HCT116 (cell line): ENCODE results near the gene FBXW8. TPM values are rescaled to one million over a fixed set of nuclear protein-coding genes. Genes with fewer than 3 reads are reported as not detected.

Experiments
- ATAC-seq: fragments of 200-7000 bp; cut with Tn5 transposase; 2 replicates; pipeline ENCODE4 v1.9.1; 2020; ENCODE audit warnings: mild to moderate bottlenecking, moderate library complexity
- BruUV-seq: library from RNA; stranded (reverse); fragments of 400-500 nt; replicated peaks from 2 replicates; lab custom pipeline; 2021; lab: Mats Ljungman, UMichigan
- CTCF ChIA-PET: fragments of 300-600 bp; sonication (Branson Sonifier 250); formaldehyde crosslinking; loops from one replicate; lab custom pipeline; 2021; ENCODE audit warnings: antibody characterized with exemption; lab: Charles Lee
- POLR2A ChIA-PET: fragments of 300-600, 350-600 bp; sonication (Branson Sonifier 250); formaldehyde crosslinking; loops from one replicate; lab custom pipeline; 2021; ENCODE audit warnings: antibody characterized with exemption; lab: Charles Lee
- RAD21 ChIA-PET, 2 experiments: fragments of 300-600 bp; sonication (Branson Sonifier 250); formaldehyde crosslinking; loops; one replicate each; lab custom pipeline; 2023; ENCODE audit warnings: low total read pairs in 2 of 2; ENCODE audit not compliant: uncharacterized antibody in 2 of 2, unreplicated experiment in 2 of 2, low non-redundant PET in 1 of 2; lab: Charles Lee
- DNase-seq: peaks from one replicate; pipeline ENCODE4 v3.0.0-alpha.2; 2010; ENCODE audit warnings: low read depth, low spot score
- H2AFZ ChIP-seq: fragments of 200-600 bp; shearing (Covaris generic), sonication (generic); 2 replicates; pipeline ENCODE4 v1.6.1; 2017; ENCODE audit warnings: low read depth, mixed run types, mixed read lengths, antibody characterized with exemption, low read length; ENCODE audit not compliant: poor library complexity, severe bottlenecking
- H3K27ac ChIP-seq: 2 replicates; pipeline ENCODE4 v1.5.1; 2012; ENCODE audit warnings: low read depth, low read length
- H3K27me3 ChIP-seq: fragments of 200-600 bp; sonication (generic); 2 replicates; pipeline ENCODE4 v1.6.1; 2016; ENCODE audit warnings: mixed run types, low read length, mixed read lengths; ENCODE audit not compliant: insufficient read depth
- H3K36me3 ChIP-seq, 2 experiments: fragments of 200-500 bp in 1 of 2; fragments of 200-600 bp in 1 of 2; sonication (Bioruptor generic) in 1 of 2; sonication (generic) in 1 of 2; 2 replicates each; pipeline versions ENCODE4 v1.5.1 to v1.6.1; 2014 to 2016; ENCODE audit warnings: low read length in 2 of 2, inconsistent platforms in 1 of 2, mixed read lengths in 1 of 2, mixed run types in 1 of 2; ENCODE audit not compliant: insufficient read depth in 2 of 2, control insufficient read depth in 1 of 2
- H3K4me1 ChIP-seq, 2 experiments: fragments of 200-600 bp in 1 of 2; sonication (generic) in 1 of 2; 2 replicates each; pipeline versions ENCODE4 v1.5.1 to v1.6.1; 2012 to 2017; ENCODE audit warnings: low read length in 2 of 2, inconsistent platforms in 1 of 2, mild to moderate bottlenecking in 1 of 2, mixed read lengths in 1 of 2, mixed run types in 1 of 2, moderate library complexity in 1 of 2; ENCODE audit not compliant: insufficient read depth in 2 of 2, control insufficient read depth in 1 of 2
- H3K4me2 ChIP-seq: fragments of 200-600 bp; sonication (generic); 2 replicates; pipeline ENCODE4 v1.6.1; 2017; ENCODE audit warnings: mixed run types, low read length, mixed read lengths
- H3K4me3 ChIP-seq, 2 experiments: fragments of 200-600 bp in 1 of 2; sonication (generic) in 1 of 2; replicated peaks in 1 of 2; 2 replicates each; pipeline ENCODE4 v1.5.1; 2011 to 2016; ENCODE audit warnings: low read length in 2 of 2, control low read depth in 1 of 2, low read depth in 1 of 2, mild to moderate bottlenecking in 1 of 2, mixed read lengths in 1 of 2, mixed run types in 1 of 2
- H3K79me2 ChIP-seq: fragments of 200-600 bp; sonication (generic); 2 replicates; pipeline ENCODE4 v1.6.1; 2017; ENCODE audit warnings: mild to moderate bottlenecking, mixed run types, low read length, moderate library complexity, mixed read lengths; ENCODE audit not compliant: insufficient read depth
- H3K9ac ChIP-seq: fragments of 200-600 bp; sonication (generic); 2 replicates; pipeline ENCODE4 v1.6.1; 2016; ENCODE audit warnings: low read length, mixed read lengths
- H3K9me2 ChIP-seq: fragments of 200-600 bp; sonication (generic), shearing (Covaris generic); 2 replicates; pipeline ENCODE4 v1.6.1; 2017; ENCODE audit warnings: mixed run types, mild to moderate bottlenecking, moderate library complexity; ENCODE audit not compliant: insufficient read depth
- H3K9me3 ChIP-seq, 2 experiments: fragments of 200-500 bp in 1 of 2; fragments of 200-600 bp in 1 of 2; sonication (Bioruptor generic) in 1 of 2; sonication (generic) in 1 of 2; 2 replicates each; pipeline ENCODE4 v1.6.1; 2014 to 2017; ENCODE audit warnings: low read length in 2 of 2, mixed read lengths in 2 of 2, inconsistent platforms in 1 of 2, low read depth in 1 of 2, mild to moderate bottlenecking in 1 of 2, mixed run types in 1 of 2, moderate library complexity in 1 of 2; ENCODE audit not compliant: control insufficient read depth in 1 of 2, insufficient read depth in 1 of 2
- H4K20me1 ChIP-seq: fragments of 200-600 bp; sonication (generic), shearing (Covaris generic); 2 replicates; pipeline ENCODE4 v1.6.1; 2017; ENCODE audit warnings: mixed run types, mild to moderate bottlenecking, moderate library complexity; ENCODE audit not compliant: insufficient read depth
- CEBPB ChIP-seq: IDR thresholded peaks from 2 replicates; pipeline ENCODE4 v1.6.1; 2012; ENCODE audit warnings: low read depth
- EZH2 ChIP-seq: fragments of 200-600 bp; sonication (generic); IDR thresholded peaks from 2 replicates; pipeline ENCODE4 v1.6.1; 2017; ENCODE audit warnings: antibody characterized with exemption, mixed run types
- JUND ChIP-seq: IDR thresholded peaks from 2 replicates; pipeline ENCODE4 v1.6.1; 2012
- POLR2A ChIP-seq: IDR thresholded peaks from 2 replicates; pipeline ENCODE4 v1.7.0; 2011; ENCODE audit warnings: borderline replicate concordance; ENCODE audit not compliant: insufficient read depth, insufficient read length; ENCODE audit errors: extremely low read depth
- POLR2AphosphoS5 ChIP-seq: IDR thresholded peaks from 2 replicates; pipeline ENCODE4 v1.6.1; 2011; ENCODE audit warnings: mild to moderate bottlenecking, low read depth, low read length, moderate library complexity
- REST ChIP-seq: IDR thresholded peaks from 2 replicates; pipeline ENCODE4 v1.6.1; 2012; ENCODE audit warnings: low read depth
- SP1 ChIP-seq: IDR thresholded peaks from 2 replicates; pipeline ENCODE4 v1.6.1; 2012; ENCODE audit warnings: low read depth
- YY1 ChIP-seq: IDR thresholded peaks from 2 replicates; pipeline ENCODE4 v1.6.1; 2011; ENCODE audit warnings: low read length, low read depth, moderate library complexity, mild to moderate bottlenecking; ENCODE audit not compliant: insufficient replicate concordance; ENCODE audit errors: extremely low read depth
- ZFX ChIP-seq: fragments of 450-650 bp; IDR thresholded peaks from 2 replicates; pipeline ENCODE4 v1.6.1; 2017
- intact Hi-C: fragments of 100-400 bp; cut with micrococcal nuclease; formaldehyde crosslinking; loops from 2 replicates; pipeline ENCODE4 v1.10.0; 2022
- total RNA-seq: library from RNA; stranded (reverse); gene quantifications from one replicate; pipeline ENCODE4 v1.2.1, GENCODE V29; 2021; ENCODE audit not compliant: unreplicated experiment

Gene FBXW8
- total RNA-seq, 1 experiment from 2014 or later, result 14.6 TPM

GRCh38 chr12:117018276-117018675 is 107.5 kb downstream of the FBXW8 start:
- no peak overlapping the region for H3K27ac ChIP-seq
- no peak overlapping the region for H3K4me3 ChIP-seq
- ATAC-seq (no peak), DNase-seq (no peak)
- H3K36me3 ChIP-seq, result 0 out of 4 replicates have a peak, but pooled peaks cover 0 to 8% of the 10 kb centered on the region in 2 experiments
- intact Hi-C loops, result no loop called here
- H4K20me1 ChIP-seq, result no peaks in the 10 kb centered on the region
- H3K4me2 ChIP-seq, result no peak overlapping the region
- no peaks in the 10 kb centered on the region for H3K27me3 ChIP-seq
- no peak overlapping the region for H2AFZ ChIP-seq
- H3K79me2 ChIP-seq, result no peaks in the 10 kb centered on the region
- no TSS peak for BruUV-seq
- no peak overlapping the region for H3K9ac ChIP-seq
- TF ChIP-seq CEBPB (no peak), SP1 (no peak), POLR2AphosphoS5 (no peak), ZFX (no peak), YY1 (no peak), JUND (no peak), EZH2 (no peak), POLR2A (no peak)
- ChIA-PET CTCF (no interaction called here), RAD21 (no interaction called here), POLR2A (no interaction called here)
- no peaks in the 10 kb centered on the region for H3K9me2 ChIP-seq
- H3K4me1 ChIP-seq, result no peaks in the 10 kb centered on the region
- H3K9me3 ChIP-seq, result no peaks in the 10 kb centered on the region

GRCh38 chr12:117018685-117019084 is 107.9 kb downstream of the FBXW8 start:
- 0 out of 4 replicates have a peak, but pooled peaks cover 0 to 8% of the 10 kb centered on the region in 2 experiments for H3K36me3 ChIP-seq

More at GRCh38 chr12:117018685-117019084, 107.9 kb downstream of the FBXW8 start:
- no peaks in the 10 kb centered on the region for H3K9me3 ChIP-seq
- ATAC-seq, result no peak
- H3K27me3 ChIP-seq, result no peaks in the 10 kb centered on the region
- RAD21 ChIA-PET, result no interaction called here
- H3K4me1 ChIP-seq, result no peaks in the 10 kb centered on the region
- intact Hi-C loops, result no loop called here
- no peak overlapping the region for H3K27ac ChIP-seq
- no peaks in the 10 kb centered on the region for H4K20me1 ChIP-seq
- H3K9me2 ChIP-seq, result no peaks in the 10 kb centered on the region
- TF ChIP-seq ZFX (no peak), REST (no peak)
- no peaks in the 10 kb centered on the region for H3K79me2 ChIP-seq
- DNase-seq, result no peak
- POLR2A ChIA-PET, result no interaction called here
- no peak overlapping the region for H2AFZ ChIP-seq
- H3K4me3 ChIP-seq, result no peak overlapping the region
- no peak overlapping the region for H3K4me2 ChIP-seq
- CTCF ChIA-PET, result no interaction called here
- BruUV-seq, result no TSS peak
- no peak overlapping the region for H3K9ac ChIP-seq
